HFF-Myc (cell line): Measurements from ENCODE around the gene GINS2.

Experiments used
- DNase-seq: peaks from one replicate; pipeline ENCODE4 v3.0.0-alpha.2; 2011; ENCODE audit warnings: low read depth; ENCODE audit errors: extremely low read depth
- H3K4me3 ChIP-seq: replicated peaks from 2 replicates; pipeline ENCODE4 v1.5.1; 2011; ENCODE audit warnings: low read depth, mild to moderate bottlenecking, control low read depth, low read length
- TF ChIP-seq, protein P1 (sequence below): IDR thresholded peaks from 2 replicates; pipeline ENCODE4 v1.5.1; 2012; ENCODE audit warnings: mild to moderate bottlenecking, low read depth, low read length, control low read depth; ENCODE audit errors: missing control alignments

GINS2 gene

DNA sequence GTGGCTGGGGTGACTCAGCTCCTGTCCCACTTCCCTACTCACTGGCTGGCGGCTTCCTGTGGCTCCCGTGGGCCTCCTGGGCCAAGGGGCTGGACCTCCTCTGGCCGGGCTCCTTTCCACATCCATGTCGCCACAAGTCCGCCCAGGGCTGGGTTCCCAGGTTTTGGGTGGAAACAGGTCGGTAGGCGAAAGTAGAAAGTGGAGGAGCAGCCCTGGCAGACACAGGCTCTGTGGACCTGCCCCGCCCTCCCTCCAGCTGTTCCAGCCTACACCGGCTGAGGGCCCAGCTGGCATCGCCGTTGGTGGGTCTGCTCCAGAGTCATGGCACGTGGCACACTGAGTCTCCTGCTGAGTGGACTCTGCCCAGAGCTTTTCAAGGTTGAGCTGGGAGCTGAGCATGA lies 47.0 kb downstream of the GINS2 start:
- TF ChIP-seq, protein P1, sequence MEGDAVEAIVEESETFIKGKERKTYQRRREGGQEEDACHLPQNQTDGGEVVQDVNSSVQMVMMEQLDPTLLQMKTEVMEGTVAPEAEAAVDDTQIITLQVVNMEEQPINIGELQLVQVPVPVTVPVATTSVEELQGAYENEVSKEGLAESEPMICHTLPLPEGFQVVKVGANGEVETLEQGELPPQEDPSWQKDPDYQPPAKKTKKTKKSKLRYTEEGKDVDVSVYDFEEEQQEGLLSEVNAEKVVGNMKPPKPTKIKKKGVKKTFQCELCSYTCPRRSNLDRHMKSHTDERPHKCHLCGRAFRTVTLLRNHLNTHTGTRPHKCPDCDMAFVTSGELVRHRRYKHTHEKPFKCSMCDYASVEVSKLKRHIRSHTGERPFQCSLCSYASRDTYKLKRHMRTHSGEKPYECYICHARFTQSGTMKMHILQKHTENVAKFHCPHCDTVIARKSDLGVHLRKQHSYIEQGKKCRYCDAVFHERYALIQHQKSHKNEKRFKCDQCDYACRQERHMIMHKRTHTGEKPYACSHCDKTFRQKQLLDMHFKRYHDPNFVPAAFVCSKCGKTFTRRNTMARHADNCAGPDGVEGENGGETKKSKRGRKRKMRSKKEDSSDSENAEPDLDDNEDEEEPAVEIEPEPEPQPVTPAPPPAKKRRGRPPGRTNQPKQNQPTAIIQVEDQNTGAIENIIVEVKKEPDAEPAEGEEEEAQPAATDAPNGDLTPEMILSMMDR, result no peak
- no peak for DNase-seq
- no peak overlapping the region for H3K4me3 ChIP-seq

GRCh38 chr16:85641305-85641704 lies 47.4 kb downstream of the GINS2 start:
- no peak overlapping the region for H3K4me3 ChIP-seq
- TF ChIP-seq, protein P1, result no peak
- no peak for DNase-seq

DNA sequence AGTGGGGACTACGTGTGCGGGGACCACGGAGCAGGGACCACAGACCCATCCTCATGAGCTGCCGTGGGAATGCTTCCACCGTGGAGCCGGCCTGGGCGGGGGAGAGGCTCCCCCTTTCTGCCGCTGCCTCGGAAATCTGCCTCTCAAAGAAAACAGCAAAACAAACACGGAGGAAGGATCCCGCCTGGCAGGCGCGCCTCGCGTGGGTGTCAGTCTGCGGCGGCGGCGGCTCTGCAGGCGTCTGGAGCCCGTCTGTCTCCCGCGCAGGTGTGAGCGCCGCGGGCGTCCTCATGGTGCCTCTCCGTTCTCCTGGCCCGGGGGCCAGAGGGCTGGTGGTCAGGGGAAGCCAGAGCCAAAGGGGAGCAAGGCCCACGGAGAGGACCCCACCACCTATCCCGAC lies 48.2 kb downstream of the GINS2 start:
- H3K4me3 ChIP-seq, result no peak overlapping the region
- DNase-seq, result no peak
- TF ChIP-seq, protein P1, result no peak

- H3K4me3 ChIP-seq, result no peak overlapping the region
- DNase-seq, result no peak
- TF ChIP-seq, protein P1, result no peak
Observed at GRCh38 chr16:85640254-85640558, 48.5 kb downstream of the GINS2 start.

DNA sequence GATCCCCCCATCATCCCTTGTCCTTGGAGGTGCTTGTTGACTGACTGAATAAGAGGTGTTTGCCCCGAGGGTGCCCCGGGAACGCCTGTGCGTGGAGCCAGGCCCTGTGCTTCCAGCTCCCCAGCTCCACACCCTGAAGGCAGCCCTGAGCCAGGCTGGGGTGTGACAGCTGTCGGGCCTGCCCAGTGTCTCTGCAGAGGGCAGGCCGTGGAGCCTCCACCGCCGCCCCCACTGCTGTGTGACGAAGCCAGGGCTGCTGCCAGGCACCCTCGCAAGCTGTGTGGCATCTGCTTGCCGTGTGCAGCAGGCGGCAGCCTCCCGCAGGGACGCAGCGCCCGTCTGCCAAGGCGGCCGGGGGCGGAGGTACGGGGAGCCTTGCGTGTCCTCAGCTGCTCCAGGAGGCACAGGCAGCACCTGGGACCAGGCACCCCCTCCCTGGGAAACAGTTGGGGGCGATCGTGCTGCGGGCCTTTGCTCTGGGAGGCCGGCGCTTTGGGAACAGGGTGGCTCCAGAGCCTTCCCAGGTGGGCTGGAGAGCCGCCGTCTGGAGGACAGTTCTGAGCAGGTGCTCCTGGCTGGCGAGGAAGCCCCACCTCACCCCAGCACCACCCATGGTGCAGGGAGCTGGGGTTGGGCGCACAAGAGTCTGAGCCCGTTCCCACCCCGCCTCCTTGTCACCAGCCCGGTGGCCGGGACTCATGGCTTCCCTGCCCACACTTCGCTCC lies 49.1 kb downstream of the GINS2 start:
- DNase-seq, result no peak
- TF ChIP-seq, protein P1, result no peak
- no peak overlapping the region for H3K4me3 ChIP-seq

DNA sequence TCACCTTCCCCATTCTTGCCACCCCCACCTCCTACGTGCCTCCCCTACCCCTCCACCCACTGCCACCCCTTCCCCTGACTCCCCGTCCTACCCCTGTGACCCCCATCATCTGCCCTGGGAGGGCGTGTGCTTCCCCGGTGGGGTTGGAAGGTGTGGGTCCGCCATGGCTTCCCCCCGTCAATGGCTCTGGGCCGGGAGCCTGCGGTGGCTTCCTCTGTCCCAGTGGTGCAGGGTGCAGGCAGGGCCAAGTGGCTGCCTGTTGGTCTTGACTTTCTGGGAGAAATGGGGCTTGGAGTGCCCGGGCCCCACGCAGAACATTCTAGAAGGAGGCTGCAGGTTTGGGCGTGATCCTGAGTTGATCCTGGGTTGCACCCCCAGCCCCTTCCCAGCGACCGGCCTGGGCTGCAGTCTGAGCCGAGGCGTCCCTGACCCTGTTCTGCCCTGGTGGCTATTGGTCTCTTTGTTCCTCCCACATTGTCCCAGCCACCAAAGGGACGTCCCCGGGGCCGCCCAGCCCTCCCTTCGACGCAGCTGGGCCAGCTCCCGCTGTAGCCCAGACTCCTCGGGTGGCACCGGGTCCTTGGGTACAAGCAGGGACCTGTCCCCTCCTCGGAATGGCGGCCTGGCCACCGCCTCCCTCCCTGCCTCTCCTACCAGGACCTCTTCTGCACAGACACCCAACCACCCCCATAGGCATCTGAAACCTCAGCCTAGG lies 49.9 kb downstream of the GINS2 start:
- H3K4me3 ChIP-seq, result no peak overlapping the region
- DNase-seq, result no peak
- TF ChIP-seq, protein P1, result no peak
